Right hindlimb (tissue), 1 donor: Measurements from ENCODE around the gene EZH2.

Source experiments
- DNase-seq: peaks from one replicate; pipeline ENCODE4 v3.0.0-alpha.2; 2018

Gene EZH2

DNA sequence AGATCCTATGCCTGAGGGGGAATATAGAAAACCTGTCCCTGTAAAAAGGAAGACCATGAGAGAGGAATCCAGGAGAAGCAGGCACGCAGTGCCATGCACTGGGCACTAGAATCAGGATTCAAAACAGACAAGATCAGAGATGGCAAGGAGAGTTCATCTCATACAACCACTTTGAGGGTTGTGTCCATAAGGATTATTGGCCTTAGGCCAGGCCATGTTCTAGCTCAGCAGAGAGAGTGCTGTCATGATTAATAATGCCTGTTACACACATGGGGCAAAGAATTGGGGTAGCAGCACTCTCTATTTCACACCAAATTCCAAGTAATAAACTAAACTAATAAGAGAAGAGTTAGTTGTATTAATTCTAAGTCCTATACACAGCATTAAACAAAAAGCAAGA lies 29.1 kb downstream of the EZH2 start:
- DNase-seq = no peak

DNA sequence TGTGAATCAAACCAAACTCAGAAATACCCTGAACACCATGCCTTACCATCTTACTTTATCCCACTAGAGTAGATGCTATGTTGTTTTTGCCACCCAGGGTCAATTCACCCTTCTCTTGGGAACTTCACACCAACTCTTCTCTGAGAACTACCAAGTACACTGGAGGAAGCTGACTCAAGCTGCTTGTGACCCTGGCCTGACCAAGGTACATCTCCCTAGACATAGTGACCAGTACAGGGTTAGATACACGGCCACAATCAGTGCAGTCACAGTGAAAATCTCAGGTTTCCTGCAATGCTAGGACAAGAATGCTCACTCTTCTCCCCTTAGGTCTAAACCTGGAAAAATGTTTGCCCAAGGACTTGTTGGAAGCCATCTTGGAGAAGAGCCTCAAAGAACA lies 31.8 kb downstream of the EZH2 start:
- DNase-seq = no peak

DNA sequence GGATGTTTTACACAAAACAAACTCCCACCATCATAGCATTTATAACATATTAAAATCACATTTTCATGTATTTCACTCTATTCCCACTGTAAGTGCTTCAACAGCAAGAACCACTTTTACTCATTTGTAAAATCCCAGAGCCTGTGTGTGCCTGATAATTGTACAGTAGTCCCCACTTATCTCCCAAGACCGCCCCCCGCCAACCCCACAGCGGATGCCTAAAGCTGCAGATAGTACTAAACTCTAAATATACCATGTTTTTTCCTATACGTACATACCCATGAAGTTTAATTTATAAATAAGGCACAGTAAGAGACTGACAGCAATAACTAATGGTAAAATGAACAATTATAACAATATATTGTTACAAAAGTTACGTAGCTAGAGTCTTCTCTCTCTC lies 33.5 kb downstream of the EZH2 start:
- no peak for DNase-seq

- DNase-seq = no peak
These were observed 34.5 kb downstream of the EZH2 start for GRCh38 chr7:148849393-148850098.

DNA sequence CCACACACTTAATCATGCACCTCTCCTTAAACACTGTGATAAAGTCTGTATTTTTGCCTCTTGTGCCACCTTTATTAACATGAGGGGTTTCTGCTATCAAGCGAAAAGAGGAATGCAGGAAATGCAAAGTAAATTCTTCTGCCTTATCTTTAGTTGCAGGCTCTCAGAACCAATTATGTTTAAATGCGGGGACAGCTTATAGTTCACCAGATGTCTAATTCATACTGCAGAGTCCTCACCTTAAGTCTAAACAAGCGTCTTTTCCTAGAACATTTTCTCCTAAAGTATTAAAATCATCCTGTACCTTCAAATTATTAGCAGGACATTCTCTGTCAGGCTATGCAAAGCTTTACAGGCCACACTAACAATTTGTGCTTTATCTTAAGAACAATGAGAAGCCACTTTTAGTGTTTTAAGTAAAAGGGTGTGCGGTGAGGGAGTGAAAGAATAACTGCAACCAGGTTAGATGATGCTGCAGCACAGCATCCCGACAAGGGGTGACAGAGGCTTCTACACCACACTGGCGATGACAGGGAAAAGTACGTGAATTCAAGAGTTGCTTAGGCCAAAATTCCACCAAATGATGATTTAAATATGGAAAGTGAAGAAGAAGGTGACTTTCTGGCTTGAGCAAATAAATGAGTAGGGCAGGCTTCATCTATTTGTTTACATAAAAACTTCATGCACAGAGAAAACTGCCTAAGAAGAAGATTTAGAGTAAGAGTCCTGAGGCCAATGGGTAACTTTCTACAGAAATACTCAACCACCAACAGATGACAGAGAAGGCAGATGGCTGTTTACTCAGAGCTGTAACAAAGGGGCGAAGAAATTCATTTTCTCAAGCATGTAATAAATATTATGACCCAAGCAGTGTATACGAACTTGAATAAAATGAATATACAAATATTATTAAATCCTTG lies 36.0 kb downstream of the EZH2 start:
- DNase-seq = no peak

- DNase-seq = no peak
These were observed 45.2 kb downstream of the EZH2 start for GRCh38 chr7:148838905-148839304.

GRCh38 chr7:148835854-148836253 lies 48.2 kb downstream of the EZH2 start:
- DNase-seq = no peak

DNA sequence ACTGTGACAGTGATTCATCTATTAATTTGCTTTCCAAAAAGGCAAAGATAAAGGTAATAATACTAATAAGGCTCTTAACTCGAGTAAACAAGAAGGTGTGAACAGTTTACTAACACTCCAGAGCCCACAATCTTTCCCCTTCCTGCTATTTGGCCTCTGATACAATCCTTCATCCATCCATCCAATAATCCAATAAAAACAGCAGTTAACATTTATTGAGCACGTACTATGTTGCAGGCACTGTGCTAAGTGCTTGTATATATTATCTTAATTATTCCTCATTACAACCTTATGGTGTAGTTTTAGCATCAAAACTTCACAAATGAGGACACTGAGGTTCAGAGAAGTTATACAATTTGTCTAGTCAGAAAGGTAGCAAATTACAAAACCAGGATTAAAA lies 49.5 kb downstream of the EZH2 start:
- no peak for DNase-seq

- no peak for DNase-seq
These were observed 52.3 kb downstream of the EZH2 start for GRCh38 chr7:148831782-148832181.

- no peak for DNase-seq
These were observed 53.0 kb downstream of the EZH2 start for GRCh38 chr7:148830897-148831692.

- DNase-seq = no peak
These were observed 55.1 kb downstream of the EZH2 start for GRCh38 chr7:148828965-148829364.

GRCh38 chr7:148825338-148825737 lies 58.8 kb downstream of the EZH2 start:
- DNase-seq = no peak

- no peak for DNase-seq
These were observed 59.2 kb downstream of the EZH2 start for GRCh38 chr7:148824864-148825263.

DNA sequence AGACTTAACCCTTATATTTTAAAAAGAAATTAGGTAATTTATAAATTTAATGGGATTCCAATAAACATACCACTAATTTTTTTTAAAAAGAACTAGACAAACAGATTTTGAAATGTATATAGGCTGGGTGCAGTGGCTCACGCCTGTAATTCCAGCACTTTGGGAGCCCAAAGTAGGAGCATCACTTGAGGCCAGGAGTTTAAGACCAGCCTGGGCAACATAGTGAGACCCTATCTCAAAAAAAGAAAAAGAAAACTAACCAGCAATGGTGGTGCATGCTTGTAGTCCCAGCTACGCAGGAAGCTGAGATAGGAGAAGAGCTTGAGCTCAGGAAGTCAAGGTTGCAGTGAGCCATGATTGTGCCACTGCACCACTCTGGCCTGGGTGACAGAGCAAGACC lies 62.7 kb downstream of the EZH2 start:
- no peak for DNase-seq

DNA sequence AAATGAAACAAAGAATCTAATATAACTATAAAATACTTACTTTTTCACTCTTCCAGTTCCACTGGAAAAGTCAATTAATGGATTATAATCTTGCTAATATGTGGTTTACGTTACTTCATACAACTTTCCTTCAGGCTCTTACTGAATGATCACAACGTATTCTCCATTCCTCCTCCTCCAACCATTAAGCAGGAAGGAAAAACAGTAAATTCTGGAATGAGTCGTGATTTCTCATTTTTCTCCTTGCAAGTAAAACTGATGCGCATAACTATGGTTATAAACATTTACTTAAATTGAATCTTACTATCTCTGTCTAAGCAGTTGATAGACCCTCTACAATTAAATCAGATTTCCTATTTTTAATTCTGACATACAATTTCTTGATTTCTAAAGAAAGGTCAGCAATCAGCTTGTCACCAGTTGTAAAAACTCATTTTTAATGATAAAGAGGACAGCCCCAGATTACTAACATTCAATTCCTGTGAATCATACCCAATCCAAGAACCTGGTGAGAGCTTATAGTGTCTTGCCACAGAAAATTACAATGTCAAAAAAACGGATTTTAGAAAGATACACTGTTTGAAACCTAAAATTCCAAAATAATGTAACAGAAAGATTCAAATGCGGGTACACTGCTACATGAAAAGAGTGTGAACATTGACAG lies 64.3 kb downstream of the EZH2 start:
- DNase-seq = no peak

DNA sequence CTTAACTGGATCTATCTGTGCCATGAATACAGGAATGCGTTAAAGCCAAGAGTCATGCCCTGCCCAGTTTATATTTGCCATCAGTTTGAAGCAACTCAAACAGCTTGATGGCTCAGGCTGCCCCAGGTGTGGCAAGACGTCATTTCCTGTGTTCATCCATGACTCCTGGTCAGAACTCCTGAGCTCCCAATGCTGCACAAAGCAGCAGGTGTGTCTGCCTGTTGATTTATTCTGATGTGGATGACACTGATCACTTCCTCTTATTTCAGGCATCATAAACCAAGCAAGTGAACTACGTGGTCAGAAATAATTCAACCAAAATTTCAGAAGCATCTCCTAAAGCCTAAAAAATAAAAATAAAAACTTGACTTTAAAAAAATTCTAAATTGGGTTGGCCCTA lies 68.5 kb downstream of the EZH2 start:
- no peak for DNase-seq

- no peak for DNase-seq
These were observed 69.0 kb downstream of the EZH2 start for GRCh38 chr7:148814922-148815559.

DNA sequence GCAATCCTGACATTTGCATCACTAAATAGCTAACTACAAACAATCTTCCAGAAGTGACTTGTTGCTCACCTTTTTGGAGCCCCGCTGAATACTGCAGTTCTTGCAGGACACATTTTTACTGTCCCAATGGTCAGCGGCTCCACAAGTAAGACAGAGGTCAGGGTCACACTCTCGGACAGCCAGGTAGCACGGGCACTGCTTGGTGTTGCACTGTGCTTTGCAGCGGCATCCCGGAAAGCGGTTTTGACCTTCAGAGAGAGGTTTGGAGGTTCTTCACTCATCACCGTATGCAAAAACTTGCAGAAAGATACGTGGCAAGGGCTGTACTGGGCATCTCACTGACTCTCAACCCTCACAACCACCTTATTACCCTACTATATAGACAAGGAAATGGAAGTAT lies 70.2 kb downstream of the EZH2 start:
- no peak for DNase-seq

- no peak for DNase-seq
These were observed 72.2 kb downstream of the EZH2 start for GRCh38 chr7:148811892-148812291.

- no peak for DNase-seq
These were observed 74.2 kb downstream of the EZH2 start for GRCh38 chr7:148809856-148810255.

GRCh38 chr7:148807436-148807835 lies 76.7 kb downstream of the EZH2 start:
- no peak for DNase-seq

- no peak for DNase-seq
These were observed 77.9 kb downstream of the EZH2 start for GRCh38 chr7:148806187-148806586.
